GM18520 (cell line): ENCODE measurements around the gene TJAP1.

Source experiments
- ATAC-seq: cut with Tn5 transposase; IDR thresholded peaks from one replicate; pipeline ENCODE4 v1.9.1; 2021; ENCODE audit not compliant: unreplicated experiment

The TJAP1 gene, protein sequence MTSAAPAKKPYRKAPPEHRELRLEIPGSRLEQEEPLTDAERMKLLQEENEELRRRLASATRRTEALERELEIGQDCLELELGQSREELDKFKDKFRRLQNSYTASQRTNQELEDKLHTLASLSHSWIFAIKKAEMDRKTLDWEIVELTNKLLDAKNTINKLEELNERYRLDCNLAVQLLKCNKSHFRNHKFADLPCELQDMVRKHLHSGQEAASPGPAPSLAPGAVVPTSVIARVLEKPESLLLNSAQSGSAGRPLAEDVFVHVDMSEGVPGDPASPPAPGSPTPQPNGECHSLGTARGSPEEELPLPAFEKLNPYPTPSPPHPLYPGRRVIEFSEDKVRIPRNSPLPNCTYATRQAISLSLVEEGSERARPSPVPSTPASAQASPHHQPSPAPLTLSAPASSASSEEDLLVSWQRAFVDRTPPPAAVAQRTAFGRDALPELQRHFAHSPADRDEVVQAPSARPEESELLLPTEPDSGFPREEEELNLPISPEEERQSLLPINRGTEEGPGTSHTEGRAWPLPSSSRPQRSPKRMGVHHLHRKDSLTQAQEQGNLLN

DNA sequence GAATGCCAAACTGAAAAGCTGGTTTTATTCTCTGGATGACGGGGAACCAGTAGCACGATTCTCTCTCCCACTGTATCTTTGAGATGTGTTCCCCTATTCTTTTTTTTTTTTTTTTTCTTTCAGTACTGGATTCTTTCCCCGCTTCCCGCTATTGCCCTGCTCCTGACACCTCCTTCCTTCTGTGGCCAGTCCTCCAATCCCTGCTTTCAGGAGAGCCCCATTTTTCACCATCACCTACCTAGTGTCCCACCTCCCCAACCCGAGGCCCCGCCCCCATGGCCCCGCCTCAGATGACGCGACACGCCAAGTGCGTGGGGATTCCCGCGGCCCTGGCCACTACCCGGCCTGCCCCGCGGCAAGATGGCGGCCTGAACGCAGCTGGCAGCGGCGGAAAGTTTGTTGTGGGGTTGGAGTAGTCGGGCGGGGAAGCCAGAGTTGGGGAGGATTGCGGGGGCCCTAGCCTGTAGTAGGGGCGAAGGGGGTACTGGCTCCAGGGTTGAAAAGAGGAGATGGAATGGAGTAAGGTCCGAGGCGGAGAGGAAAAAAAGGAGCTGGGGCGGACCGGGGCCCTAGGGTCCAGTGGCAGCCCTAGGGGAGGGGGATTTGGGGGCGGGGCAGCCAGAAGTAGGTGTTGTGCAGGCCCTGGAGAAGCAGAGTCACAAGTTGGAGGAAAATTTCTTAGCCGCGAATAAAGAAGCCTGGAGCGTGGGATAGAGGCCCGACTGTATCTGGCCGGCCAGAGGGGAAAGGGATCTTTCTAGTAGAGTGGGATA is at the start of gene TJAP1:
Gene TJAP1, plus strand, starts transcription at position 336 of the 773 bp plus-strand sequence. CDS start 21,432 bp downstream, outside the sequence.
- peak; percentile 65 for ATAC-seq

GRCh38 chr6:43428112-43428570 is 49.2 kb upstream of the TJAP1 start:
- ATAC-seq = no peak

DNA sequence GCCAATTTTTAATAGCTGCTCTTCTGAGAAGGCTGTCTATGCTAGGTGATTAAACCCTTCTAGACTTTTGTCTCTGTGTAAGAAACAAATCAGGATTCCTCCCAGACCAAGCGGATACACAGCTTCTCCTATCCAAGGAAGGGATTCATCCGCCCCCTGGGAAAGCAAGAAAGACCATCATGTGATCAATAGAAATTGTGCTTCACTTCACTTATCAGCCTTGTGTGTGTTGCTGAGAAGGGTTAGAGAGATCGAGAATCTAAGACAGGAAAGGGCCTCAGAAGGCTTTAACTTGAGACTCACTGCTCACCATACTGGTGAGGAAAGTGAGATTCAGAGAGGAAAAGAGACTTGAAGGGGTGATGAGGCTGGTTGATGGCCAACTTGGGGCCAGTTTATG is 48.5 kb upstream of the TJAP1 start:
- no peak for ATAC-seq

DNA sequence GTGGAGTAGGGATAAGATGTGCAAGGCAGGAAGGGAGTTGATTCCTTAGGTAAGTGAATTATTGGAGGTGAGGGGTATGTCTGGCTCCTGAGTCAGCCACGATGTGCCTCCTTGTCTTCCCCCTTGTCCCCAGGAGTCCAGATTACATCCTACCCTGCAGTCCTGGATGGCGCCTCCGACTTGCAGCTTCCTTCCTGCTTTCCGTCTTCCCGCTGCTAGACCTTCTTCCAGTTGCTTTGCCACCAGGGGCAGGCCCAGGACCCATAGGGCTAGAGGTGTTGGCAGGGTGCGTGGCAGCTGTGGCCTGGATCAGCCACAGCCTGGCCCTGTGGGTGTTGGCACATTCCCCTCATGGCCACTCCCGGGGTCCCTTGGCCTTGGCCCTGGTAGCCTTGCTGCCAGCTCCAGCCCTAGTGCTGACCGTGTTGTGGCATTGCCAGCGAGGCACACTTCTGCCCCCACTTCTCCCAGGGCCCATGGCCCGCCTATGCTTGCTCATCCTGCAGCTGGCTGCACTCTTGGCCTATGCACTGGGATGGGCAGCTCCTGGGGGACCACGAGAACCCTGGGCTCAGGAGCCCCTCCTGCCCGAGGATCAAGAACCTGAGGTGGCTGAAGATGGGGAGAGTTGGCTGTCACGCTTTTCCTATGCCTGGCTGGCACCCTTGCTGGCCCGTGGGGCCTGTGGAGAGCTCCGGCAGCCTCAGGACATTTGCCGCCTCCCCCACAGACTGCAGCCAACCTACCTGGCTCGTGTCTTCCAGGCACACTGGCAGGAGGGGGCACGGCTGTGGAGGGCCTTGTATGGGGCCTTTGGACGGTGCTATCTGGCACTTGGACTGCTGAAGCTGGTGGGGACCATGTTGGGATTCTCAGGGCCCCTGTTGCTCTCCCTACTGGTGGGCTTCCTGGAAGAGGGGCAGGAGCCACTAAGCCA is 45.1 kb upstream of the TJAP1 start:
- no peak for ATAC-seq

DNA sequence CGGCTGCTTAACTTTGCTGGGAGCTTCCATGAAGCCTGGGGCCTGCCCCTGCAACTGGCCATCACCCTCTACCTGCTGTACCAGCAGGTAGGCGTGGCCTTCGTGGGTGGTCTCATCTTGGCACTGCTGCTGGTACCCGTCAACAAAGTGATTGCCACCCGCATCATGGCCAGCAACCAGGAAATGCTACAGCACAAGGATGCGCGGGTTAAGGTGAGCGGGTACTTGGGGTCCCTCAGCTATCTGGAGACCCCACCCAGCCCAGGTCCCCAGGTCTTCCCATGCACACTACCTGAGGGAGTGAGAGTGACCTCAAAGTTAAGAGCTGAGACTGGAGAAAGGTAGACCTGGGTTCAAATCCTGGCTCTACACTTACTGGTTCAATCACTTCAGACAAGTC is 44.2 kb upstream of the TJAP1 start:
- ATAC-seq = no peak

- ATAC-seq = no peak
Measured at GRCh38 chr6:43434001-43434840, 43.1 kb upstream of the TJAP1 start.

- no peak for ATAC-seq
Measured at GRCh38 chr6:43434943-43435342, 42.4 kb upstream of the TJAP1 start.

- no peak for ATAC-seq
Measured at GRCh38 chr6:43435682-43436437, 41.5 kb upstream of the TJAP1 start.

DNA sequence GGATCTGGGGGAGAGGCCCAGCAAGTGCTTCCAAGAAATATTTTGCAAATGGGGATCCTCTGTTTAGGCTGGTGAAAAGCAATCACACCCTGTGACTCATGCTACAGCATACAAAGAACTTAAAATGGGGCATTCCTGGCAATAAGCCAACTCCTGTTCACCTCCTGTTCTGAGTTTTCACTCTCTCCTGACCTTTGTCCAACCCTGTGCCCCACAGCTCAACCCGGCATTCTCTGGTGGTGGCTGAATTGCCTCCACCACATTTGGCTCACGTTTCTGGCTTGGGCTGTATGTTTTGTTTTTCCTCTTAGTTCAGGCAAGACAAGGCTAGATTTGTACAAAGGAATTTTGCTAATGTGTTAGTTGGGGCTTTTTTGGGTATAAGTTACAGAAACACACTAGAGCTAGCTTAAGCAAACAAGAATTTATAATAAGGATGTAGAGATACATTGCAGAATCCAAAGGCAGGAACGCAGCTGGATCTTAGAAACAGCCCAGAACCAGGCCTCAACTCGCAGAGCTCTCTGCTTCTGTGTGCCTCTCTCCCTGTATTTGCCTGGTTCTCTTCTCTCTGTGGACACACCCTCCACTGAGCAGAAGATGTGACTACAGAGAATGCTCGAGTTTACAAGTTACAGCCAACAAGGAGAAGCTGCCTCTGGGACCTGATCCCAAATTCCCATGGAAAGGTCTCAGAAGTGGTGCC is 40.6 kb upstream of the TJAP1 start:
- ATAC-seq = no peak

DNA sequence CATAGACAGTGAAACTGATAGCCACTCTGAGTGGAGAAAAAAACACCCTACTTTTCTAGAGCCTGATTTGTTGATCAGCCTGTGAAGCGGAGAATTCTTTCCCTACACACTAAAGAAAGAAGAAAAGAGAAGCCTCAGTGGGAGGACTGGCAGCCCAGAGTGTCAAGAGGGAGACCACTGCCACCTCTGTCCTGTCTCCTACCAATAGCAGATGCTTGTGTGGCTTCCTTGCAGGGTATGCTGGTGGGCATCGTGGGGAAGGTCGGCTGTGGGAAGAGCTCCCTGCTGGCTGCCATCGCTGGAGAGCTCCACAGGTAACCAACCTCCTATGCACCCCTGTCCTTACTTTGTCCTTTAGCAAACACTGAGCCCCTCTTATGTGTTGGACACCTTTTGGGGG is 39.7 kb upstream of the TJAP1 start:
- ATAC-seq = no peak

- no peak for ATAC-seq
Measured at GRCh38 chr6:43442935-43443334, 34.4 kb upstream of the TJAP1 start.

GRCh38 chr6:43444036-43444435 is 33.3 kb upstream of the TJAP1 start:
- no peak for ATAC-seq

DNA sequence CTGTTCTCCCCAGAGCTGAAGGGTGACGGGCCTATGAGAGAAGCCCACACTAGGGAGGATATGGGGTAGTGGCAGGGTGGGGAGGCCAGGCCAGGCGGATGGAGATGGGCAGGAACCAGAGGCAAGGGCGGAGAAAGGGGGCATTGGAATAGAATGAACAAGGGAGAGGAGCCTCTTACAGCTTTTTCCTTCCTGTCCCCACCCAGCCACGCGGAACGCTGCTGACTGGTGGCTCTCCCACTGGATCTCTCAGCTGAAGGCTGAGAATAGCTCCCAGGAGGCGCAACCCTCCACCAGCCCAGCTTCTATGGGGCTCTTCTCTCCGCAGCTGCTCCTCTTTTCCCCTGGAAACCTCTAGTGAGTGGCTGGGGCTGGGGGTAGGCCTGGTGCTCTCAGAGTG is 32.8 kb upstream of the TJAP1 start:
- ATAC-seq = no peak

DNA sequence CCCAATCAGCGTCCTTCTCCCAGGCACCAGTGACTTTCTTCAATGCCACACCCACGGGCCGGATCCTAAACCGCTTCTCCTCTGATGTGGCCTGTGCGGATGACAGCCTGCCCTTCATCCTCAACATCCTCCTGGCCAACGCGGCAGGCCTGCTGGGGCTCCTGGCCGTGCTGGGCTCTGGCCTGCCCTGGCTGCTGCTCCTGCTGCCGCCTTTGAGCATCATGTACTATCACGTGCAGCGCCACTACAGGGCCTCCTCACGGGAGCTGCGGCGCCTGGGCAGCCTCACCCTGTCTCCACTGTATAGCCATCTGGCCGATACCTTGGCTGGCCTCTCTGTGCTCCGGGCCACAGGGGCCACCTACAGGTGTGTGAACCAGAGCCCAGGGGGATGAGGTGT is 31.8 kb upstream of the TJAP1 start:
- ATAC-seq = no peak

DNA sequence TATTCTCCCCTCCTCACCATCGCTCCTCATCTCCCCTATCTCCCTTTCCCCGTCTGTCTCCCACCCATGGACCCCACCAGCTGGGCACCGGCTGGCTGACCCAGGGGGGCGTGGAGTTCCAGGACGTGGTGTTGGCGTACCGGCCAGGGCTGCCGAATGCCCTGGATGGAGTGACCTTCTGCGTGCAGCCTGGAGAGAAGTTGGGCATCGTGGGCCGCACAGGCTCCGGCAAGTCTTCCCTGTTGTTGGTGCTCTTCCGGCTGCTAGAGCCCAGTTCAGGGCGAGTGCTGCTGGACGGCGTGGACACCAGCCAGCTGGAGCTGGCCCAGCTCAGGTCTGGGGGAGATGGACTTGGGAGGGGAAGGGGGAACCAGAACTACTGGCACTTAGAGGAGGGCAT is 29.8 kb upstream of the TJAP1 start:
- ATAC-seq = no peak

DNA sequence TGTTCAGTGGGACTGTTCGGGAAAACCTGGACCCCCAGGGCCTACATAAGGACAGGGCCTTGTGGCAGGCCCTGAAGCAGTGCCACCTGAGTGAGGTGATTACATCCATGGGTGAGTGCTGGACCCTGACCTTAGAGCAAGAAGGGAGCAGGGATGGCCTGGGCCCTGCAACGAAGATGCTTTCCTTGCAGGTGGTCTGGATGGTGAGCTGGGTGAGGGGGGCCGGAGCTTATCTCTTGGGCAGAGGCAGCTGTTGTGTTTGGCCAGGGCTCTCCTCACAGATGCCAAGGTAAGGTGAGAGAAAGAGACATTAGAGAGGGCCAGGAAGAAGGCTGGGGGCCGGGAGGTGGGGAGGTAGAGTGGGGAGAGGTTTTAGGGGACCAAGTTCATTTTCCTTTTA is 28.5 kb upstream of the TJAP1 start:
- no peak for ATAC-seq

GRCh38 chr6:43450699-43451131 is 26.7 kb upstream of the TJAP1 start:
- ATAC-seq = no peak

- ATAC-seq = no peak
Measured at GRCh38 chr6:43451348-43451747, 26.0 kb upstream of the TJAP1 start.

GRCh38 chr6:43451939-43452338 is 25.4 kb upstream of the TJAP1 start:
- no peak for ATAC-seq
